Endothelial cell of umbilical vein (primary cell): ENCODE results near the gene CAPN8. TPM values are rescaled to one million over a fixed set of nuclear protein-coding genes. Genes with fewer than 3 reads are reported as not detected.

Source experiments
- BruUV-seq: library from RNA; stranded (reverse); fragments of 400-500 nt; replicated peaks from 2 replicates; lab custom pipeline; 2021; lab: Mats Ljungman, UMichigan
- CTCF ChIA-PET: fragments of 300-600, 350-600 bp; sonication (Branson Sonifier 250); formaldehyde crosslinking; loops from one replicate; lab custom pipeline; 2021; ENCODE audit warnings: antibody characterized with exemption, inconsistent platforms; lab: Charles Lee
- POLR2A ChIA-PET: fragments of 300-600, 350-600 bp; sonication (Branson Sonifier 250); formaldehyde crosslinking; loops from one replicate; lab custom pipeline; 2021; ENCODE audit warnings: antibody characterized with exemption, inconsistent platforms; lab: Charles Lee
- DNase-seq: peaks from one replicate; pipeline ENCODE4 v3.0.0-alpha.2; 2011; ENCODE audit warnings: low read depth, low spot score
- FAIRE-seq: peaks from 2 replicates; lab custom pipeline; 2011; peaks lifted over from hg19 to GRCh38; lab: Jason Lieb, UNC
- H2AFZ ChIP-seq: 2 replicates; pipeline ENCODE4 v1.6.0; 2012; ENCODE audit warnings: low read depth, low read length, control low read depth, inconsistent platforms
- H3K27ac ChIP-seq: 2 replicates; pipeline ENCODE4 v1.5.1; 2011; ENCODE audit warnings: low read depth, mild to moderate bottlenecking, control low read depth, low read length, moderate library complexity; ENCODE audit not compliant: insufficient read depth
- H3K27me3 ChIP-seq, 2 experiments: 2 replicates each; pipeline versions ENCODE4 v1.6.0 to v1.6.1; 2011; ENCODE audit warnings: low read length in 2 of 2, mixed read lengths in 1 of 2; ENCODE audit not compliant: control insufficient read depth in 2 of 2, insufficient read depth in 2 of 2
- H3K36me3 ChIP-seq, 2 experiments: 2 replicates in 1 of 2; 3 replicates in 1 of 2; pipeline ENCODE4 v1.5.1; 2011; ENCODE audit warnings: low read length in 2 of 2, mild to moderate bottlenecking in 1 of 2, moderate library complexity in 1 of 2; ENCODE audit not compliant: control insufficient read depth in 2 of 2, insufficient read depth in 2 of 2; ENCODE audit errors: extremely low read depth in 1 of 2
- H3K4me1 ChIP-seq: 3 replicates; pipeline ENCODE4 v1.5.1; 2011; ENCODE audit warnings: mild to moderate bottlenecking, low read length; ENCODE audit not compliant: control insufficient read depth, insufficient read depth; ENCODE audit errors: extremely low read depth
- H3K4me2 ChIP-seq: 2 replicates; pipeline ENCODE4 v1.6.1; 2011; ENCODE audit warnings: low read length, control low read depth, mixed read lengths; ENCODE audit not compliant: insufficient read depth
- H3K4me3 ChIP-seq, 3 experiments: fragments of 200-600 bp in 1 of 3; sonication (generic), shearing (Covaris generic) in 1 of 3; replicated peaks in 1 of 3; 2 replicates each; pipeline ENCODE4 v1.5.1; 2011 to 2016; ENCODE audit warnings: control low read depth in 3 of 3, low read length in 3 of 3, mild to moderate bottlenecking in 2 of 3, inconsistent platforms in 1 of 3, low read depth in 1 of 3, moderate library complexity in 1 of 3; ENCODE audit not compliant: insufficient read depth in 1 of 3
- H3K79me2 ChIP-seq: 2 replicates; pipeline ENCODE4 v1.6.0; 2012; ENCODE audit warnings: low read length, inconsistent platforms; ENCODE audit not compliant: control insufficient read depth, insufficient read depth
- H3K9ac ChIP-seq: replicated peaks from 2 replicates; pipeline ENCODE3; 2011; ENCODE audit warnings: low read length, control low read depth; ENCODE audit not compliant: insufficient read depth; ENCODE audit errors: extremely low read depth
- H3K9me1 ChIP-seq: replicated peaks from 3 replicates; pipeline ENCODE4 v1.6.0; 2011; ENCODE audit warnings: mild to moderate bottlenecking, low read length; ENCODE audit not compliant: control insufficient read depth, insufficient read depth; ENCODE audit errors: extremely low read depth
- H3K9me3 ChIP-seq: replicated peaks from 2 replicates; pipeline ENCODE4 v1.5.1; 2012; ENCODE audit warnings: low read length, inconsistent platforms; ENCODE audit not compliant: control insufficient read depth, insufficient read depth
- H4K20me1 ChIP-seq: replicated peaks from 2 replicates; pipeline ENCODE3; 2011; ENCODE audit warnings: mild to moderate bottlenecking, low read length; ENCODE audit not compliant: control insufficient read depth, insufficient read depth; ENCODE audit errors: extremely low read depth
- EZH2 ChIP-seq: IDR thresholded peaks from 2 replicates; pipeline ENCODE4 v1.6.1; 2012; ENCODE audit warnings: borderline replicate concordance, low read depth, mild to moderate bottlenecking, moderate library complexity, low read length, inconsistent platforms; ENCODE audit not compliant: severe bottlenecking
- FOS ChIP-seq: IDR thresholded peaks from 2 replicates; pipeline ENCODE4 v1.6.1; 2011; ENCODE audit warnings: mild to moderate bottlenecking, low read length, moderate library complexity, borderline replicate concordance; ENCODE audit not compliant: insufficient read depth
- GATA2 ChIP-seq: IDR thresholded peaks from 2 replicates; pipeline ENCODE4 v1.7.0; 2011; ENCODE audit warnings: low read depth, mild to moderate bottlenecking, moderate library complexity, mixed read lengths, low read length; ENCODE audit not compliant: insufficient read length, insufficient read depth
- JUN ChIP-seq: IDR thresholded peaks from 2 replicates; pipeline ENCODE4 v1.6.1; 2011; ENCODE audit warnings: borderline replicate concordance, low read depth; ENCODE audit not compliant: insufficient read length, insufficient read depth
- MAX ChIP-seq: IDR thresholded peaks from 2 replicates; pipeline ENCODE4 v1.6.1; 2011; ENCODE audit not compliant: insufficient read depth, insufficient read length
- MYC ChIP-seq: IDR thresholded peaks from one replicate; pipeline ENCODE4 v1.6.1; 2011; ENCODE audit warnings: mild to moderate bottlenecking, low read depth, low read length
- POLR2A ChIP-seq: IDR thresholded peaks from 2 replicates; pipeline ENCODE4 v1.6.1; 2012; ENCODE audit warnings: low read depth, mild to moderate bottlenecking, control low read depth, low read length
- POLR2AphosphoS5 ChIP-seq: IDR thresholded peaks from 2 replicates; pipeline ENCODE4 v1.6.1; 2012; ENCODE audit warnings: low read depth, mild to moderate bottlenecking, control low read depth, low read length, moderate library complexity; ENCODE audit not compliant: insufficient read depth
- dilution Hi-C: fragments of 300-500 bp; cut with MboI; formaldehyde crosslinking; loops from one replicate; pipeline ENCODE4 v1.15.0; 2019; ENCODE audit warnings: low sequenced_read_pairs; ENCODE audit not compliant: extremely low pct_ligation_motif_present
- intact Hi-C: fragments of 100-400 bp; cut with micrococcal nuclease; formaldehyde crosslinking; loops from one replicate; pipeline ENCODE4 v1.10.0; 2022
- polyA plus RNA-seq, 4 experiments: library from polyadenylated mRNA; depleted of rRNA in 3 of 4; stranded (reverse) in 3 of 4; unstranded in 1 of 4; fragments of >200 nt; gene quantifications; 2 replicates each; pipeline versions ENCODE4 v1.2.1 to v1.2.3, GENCODE V29; 2011 to 2012; ENCODE audit warnings: missing spikeins in 1 of 4
- total RNA-seq: library from RNA; stranded (reverse); gene quantifications from 2 replicates; pipeline ENCODE4 v1.2.3, GENCODE V29; 2021
- TF ChIP-seq, protein P1 (sequence below), 2 donors: IDR thresholded peaks; 1 replicate in 1 of 2; 2 replicates in 1 of 2; pipeline ENCODE4 v1.5.1; 2011; ENCODE audit warnings: low read length in 2 of 2, mild to moderate bottlenecking in 2 of 2, moderate library complexity in 2 of 2, control low read depth in 1 of 2, inconsistent platforms in 1 of 2, low read depth in 1 of 2; ENCODE audit not compliant: insufficient read depth in 1 of 2; ENCODE audit errors: extremely low read depth in 1 of 2

Gene CAPN8
- total and polyA plus RNA-seq, 2 donors (not counting 3 experiments of a cell fraction or from before 2014, with no cell fraction given): not detected

DNA sequence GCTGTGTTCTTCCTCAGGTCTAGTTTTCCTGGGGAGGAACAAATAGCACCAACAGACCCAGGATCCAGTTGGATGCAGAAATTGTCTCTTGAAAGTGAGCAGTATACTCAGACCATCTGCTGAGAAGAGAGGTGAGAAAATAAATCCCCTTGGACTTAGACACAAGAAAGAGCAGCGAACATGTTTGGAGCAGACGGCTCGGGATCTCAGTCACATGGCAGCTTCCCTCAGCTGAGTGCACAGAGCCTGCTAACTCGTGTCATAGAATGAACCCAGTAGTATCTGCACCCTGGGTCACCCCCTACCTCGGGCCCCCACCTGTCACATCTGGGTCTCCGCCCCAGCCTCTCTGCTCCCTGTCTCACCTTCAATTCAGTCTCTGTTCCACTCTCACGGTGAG lies 156.7 kb downstream of the CAPN8 start:
- CTCF ChIA-PET: no interaction called here
- H3K9me1 ChIP-seq: no peaks in the 10 kb centered on the region
- H3K27ac ChIP-seq: no peak overlapping the region
- H3K4me3 ChIP-seq: no peak overlapping the region
- H2AFZ ChIP-seq: no peak overlapping the region
- FAIRE-seq (no peak), DNase-seq (no peak)
- no peaks in the 10 kb centered on the region for H3K4me1 ChIP-seq
- H4K20me1 ChIP-seq: no peaks in the 10 kb centered on the region
- dilution Hi-C loops (no loop called here), intact Hi-C loops (no loop called here)
- no TSS peak for BruUV-seq
- H3K27me3 ChIP-seq: no peaks in the 10 kb centered on the region
- no peak overlapping the region for H3K9ac ChIP-seq
- TF ChIP-seq GATA2: no peak
- TF ChIP-seq, protein P1, sequence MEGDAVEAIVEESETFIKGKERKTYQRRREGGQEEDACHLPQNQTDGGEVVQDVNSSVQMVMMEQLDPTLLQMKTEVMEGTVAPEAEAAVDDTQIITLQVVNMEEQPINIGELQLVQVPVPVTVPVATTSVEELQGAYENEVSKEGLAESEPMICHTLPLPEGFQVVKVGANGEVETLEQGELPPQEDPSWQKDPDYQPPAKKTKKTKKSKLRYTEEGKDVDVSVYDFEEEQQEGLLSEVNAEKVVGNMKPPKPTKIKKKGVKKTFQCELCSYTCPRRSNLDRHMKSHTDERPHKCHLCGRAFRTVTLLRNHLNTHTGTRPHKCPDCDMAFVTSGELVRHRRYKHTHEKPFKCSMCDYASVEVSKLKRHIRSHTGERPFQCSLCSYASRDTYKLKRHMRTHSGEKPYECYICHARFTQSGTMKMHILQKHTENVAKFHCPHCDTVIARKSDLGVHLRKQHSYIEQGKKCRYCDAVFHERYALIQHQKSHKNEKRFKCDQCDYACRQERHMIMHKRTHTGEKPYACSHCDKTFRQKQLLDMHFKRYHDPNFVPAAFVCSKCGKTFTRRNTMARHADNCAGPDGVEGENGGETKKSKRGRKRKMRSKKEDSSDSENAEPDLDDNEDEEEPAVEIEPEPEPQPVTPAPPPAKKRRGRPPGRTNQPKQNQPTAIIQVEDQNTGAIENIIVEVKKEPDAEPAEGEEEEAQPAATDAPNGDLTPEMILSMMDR (IDR thresholded peaks at IDR 0.05; ENCODE audit: extremely low read depth in 1 of 2, insufficient read depth in 1 of 2, low read depth in 1 of 2, low read length in 2 of 2): no peak
- no peak for TF ChIP-seq POLR2A
- no peak for TF ChIP-seq POLR2AphosphoS5
- TF ChIP-seq EZH2: no peak
- no peak for TF ChIP-seq MAX
- TF ChIP-seq MYC: no peak
- no peak for TF ChIP-seq JUN
- TF ChIP-seq FOS: no peak
- H3K36me3 ChIP-seq: no peaks in the 10 kb centered on the region
- POLR2A ChIA-PET: no interaction called here
- no peak overlapping the region for H3K4me2 ChIP-seq
- no peaks in the 10 kb centered on the region for H3K79me2 ChIP-seq
- no peaks in the 10 kb centered on the region for H3K9me3 ChIP-seq
